ENCODE measurements around the gene PTAFR. TPM values are rescaled to one million over a fixed set of nuclear protein-coding genes. Genes with fewer than 3 reads are reported as not detected.

Gene PTAFR
- total RNA-seq, 2 donors from 2014 or later = 6.5 to 9.2 TPM

DNA sequence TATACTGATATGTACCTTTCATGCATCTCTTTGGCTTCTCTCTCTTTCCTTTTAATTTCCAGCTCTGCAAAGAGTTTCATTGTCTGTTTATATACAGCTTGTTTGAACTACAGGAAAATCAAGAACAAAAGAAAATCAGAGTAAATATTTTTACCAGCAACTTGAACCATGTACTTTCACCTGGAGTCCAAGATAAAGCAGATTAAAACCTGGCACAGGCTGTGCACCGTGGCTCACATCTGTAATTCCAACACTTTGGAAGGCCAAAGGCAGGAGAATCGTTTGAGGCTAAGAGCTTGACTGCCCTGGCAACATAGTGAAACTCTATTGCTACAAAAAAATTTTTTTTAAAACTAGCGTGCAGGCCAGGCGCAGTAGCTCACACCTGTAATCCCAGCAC, 28.8 kb upstream of the PTAFR start:
- Histone ChIP-seq H3K4me1 (ENCODE audit: control insufficient read depth in 1 of 2, low read depth in 2 of 2) (no peaks in the 10 kb centered on the region), H3K36me3 (peaks cover 69% of the 10 kb centered on the region), H3K4me3 (no peak overlapping the region), H3K9me3 (no peaks in the 10 kb centered on the region), H3K27me3 (replicated peaks; ENCODE audit: insufficient read depth) (no peaks in the 10 kb centered on the region), H3K27ac (no peak overlapping the region)
- no peak for DNase-seq (ENCODE audit: low spot score)
- TF ChIP-seq, protein P1, sequence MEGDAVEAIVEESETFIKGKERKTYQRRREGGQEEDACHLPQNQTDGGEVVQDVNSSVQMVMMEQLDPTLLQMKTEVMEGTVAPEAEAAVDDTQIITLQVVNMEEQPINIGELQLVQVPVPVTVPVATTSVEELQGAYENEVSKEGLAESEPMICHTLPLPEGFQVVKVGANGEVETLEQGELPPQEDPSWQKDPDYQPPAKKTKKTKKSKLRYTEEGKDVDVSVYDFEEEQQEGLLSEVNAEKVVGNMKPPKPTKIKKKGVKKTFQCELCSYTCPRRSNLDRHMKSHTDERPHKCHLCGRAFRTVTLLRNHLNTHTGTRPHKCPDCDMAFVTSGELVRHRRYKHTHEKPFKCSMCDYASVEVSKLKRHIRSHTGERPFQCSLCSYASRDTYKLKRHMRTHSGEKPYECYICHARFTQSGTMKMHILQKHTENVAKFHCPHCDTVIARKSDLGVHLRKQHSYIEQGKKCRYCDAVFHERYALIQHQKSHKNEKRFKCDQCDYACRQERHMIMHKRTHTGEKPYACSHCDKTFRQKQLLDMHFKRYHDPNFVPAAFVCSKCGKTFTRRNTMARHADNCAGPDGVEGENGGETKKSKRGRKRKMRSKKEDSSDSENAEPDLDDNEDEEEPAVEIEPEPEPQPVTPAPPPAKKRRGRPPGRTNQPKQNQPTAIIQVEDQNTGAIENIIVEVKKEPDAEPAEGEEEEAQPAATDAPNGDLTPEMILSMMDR (IDR thresholded peaks at IDR 0.05) = no peak
- no peak for ATAC-seq (ENCODE audit: insufficient number of reproducible peaks, low FRiP score, low read depth)

DNA sequence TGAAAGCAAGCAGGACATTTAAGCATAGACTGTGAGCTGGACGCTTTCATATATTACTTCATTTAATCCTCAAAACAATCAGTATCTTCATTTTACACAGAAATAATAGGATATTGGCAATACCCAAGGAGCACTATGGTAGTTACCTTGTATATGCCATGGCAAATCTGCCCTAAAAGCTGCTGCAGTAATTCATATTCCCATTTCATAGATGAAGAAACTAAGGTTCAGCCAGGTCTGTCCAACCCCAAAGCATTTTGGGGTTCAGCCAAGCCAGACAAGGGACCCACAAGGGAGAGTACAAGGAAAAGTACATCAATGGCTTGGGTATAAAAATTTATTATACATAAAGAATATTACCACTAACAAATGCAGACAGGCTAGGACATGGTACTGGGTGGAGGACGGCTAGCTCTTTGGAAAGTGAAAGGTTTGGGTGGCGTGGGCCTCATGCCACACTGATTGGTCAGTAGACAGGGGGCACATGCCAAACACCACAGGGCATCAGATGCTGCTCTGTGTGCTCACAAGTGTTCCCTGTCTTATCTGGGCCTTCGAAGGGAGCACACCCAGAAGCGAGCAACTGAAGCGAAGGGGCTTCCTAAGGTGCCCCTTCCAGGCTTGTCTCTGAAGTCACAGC, 23.9 kb upstream of the PTAFR start:
- Histone ChIP-seq H3K27ac (no peak overlapping the region), H3K36me3 (peaks cover 56% of the 10 kb centered on the region), H3K4me3 (no peak overlapping the region), H3K4me1 (ENCODE audit: control insufficient read depth in 1 of 2, low read depth in 2 of 2) (no peaks in the 10 kb centered on the region), H3K27me3 (replicated peaks; ENCODE audit: insufficient read depth) (no peaks in the 10 kb centered on the region), H3K9me3 (no peaks in the 10 kb centered on the region)
- DNase-seq (ENCODE audit: low spot score) = no peak
- no peak for ATAC-seq (ENCODE audit: insufficient number of reproducible peaks, low FRiP score, low read depth)
- TF ChIP-seq, protein P1 (IDR thresholded peaks at IDR 0.05) = no peak

DNA sequence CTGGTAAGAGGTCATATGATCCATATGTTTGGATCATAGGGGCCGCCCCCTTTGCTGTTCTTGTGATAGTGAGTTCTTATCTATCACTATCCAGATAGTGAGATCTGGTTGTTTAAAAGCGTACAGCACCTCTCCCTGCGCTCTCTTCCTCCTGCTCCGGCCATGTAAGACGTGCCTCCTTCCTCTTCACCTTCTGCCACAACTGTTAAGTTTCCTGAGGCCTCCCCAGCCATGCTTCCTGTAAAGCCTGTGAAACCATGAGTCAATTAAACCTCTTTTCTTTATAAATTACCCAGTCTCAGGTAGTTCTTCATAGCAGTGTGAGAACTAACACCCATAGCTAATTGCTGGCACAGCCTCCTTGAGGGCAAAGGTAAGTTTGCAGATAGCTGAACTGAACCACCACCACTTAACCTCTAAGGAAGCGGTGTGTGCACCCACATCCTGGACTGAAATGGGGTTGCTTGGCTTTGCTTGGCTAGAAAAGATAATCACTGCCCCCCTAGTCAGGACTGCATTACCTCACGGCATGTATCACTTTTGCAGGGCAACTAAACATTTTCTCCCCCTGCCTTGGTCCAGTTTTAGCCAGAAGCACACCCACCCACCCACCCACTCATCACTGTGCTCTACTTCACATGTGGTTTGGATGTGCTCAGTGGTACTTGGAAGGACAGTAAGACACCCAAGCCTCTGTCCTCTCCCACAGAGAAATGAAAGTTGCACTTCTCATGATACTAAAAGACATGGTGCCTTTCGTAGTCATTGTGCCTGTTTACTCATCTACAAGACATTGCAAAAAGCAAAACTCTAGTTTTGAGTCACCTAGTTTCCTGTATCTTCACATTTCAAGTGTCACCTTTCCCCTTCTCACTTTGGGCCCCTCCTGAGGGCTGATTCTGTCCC, 23.1 kb upstream of the PTAFR start:
- no peaks in the 10 kb centered on the region for H3K9me3 ChIP-seq
- no peak overlapping the region for H3K27ac ChIP-seq
- peaks cover 53% of the 10 kb centered on the region for H3K36me3 ChIP-seq
- DNase-seq (ENCODE audit: low spot score) (no peak), ATAC-seq (ENCODE audit: insufficient number of reproducible peaks, low FRiP score, low read depth) (no peak)
- TF ChIP-seq, protein P1 (IDR thresholded peaks at IDR 0.05) = no peak
- no peaks in the 10 kb centered on the region for H3K27me3 ChIP-seq (replicated peaks; ENCODE audit: insufficient read depth)
- H3K4me3 ChIP-seq = no peak overlapping the region
- H3K4me1 ChIP-seq (ENCODE audit: control insufficient read depth in 1 of 2, low read depth in 2 of 2) = no peaks in the 10 kb centered on the region

DNA sequence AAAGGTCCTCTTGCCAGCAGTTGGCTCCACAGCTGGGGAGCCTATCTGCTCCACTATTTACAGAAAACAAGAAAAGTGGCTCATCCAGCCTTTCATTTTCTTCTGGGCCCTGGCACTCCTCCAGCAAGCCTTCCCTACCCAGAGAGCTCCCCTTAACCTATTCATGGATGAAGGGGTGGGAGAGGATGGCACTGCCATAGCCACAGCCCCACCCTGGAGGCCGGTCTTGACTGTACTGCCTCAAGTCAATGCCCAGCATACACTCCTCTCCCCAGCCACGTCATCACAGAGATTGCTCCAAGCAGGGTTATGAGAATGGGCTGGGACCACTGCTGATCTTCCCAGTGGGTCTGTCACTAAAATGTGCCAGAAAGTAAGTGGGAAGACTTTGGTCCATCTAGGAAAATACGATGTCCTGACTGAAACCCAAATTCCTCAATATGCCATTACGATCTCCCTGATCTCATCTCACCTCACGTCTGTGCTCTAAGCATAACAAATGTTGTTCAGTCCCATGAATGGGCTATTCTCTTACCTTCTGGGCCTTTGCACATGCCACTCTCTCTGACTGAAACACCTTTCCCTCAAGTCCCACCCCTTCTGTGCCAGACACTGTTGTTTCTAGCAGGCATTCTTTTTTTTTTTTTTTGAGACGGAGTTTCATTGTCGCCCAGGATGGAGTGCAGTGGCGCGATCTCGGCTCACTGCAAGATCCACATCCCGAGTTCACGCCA, 21.4 kb upstream of the PTAFR start:
- no peak overlapping the region for H3K4me3 ChIP-seq
- H3K27ac ChIP-seq = no peak overlapping the region
- H3K36me3 ChIP-seq = peaks cover 41% of the 10 kb centered on the region
- no peaks in the 10 kb centered on the region for H3K4me1 ChIP-seq (ENCODE audit: control insufficient read depth in 1 of 2, low read depth in 2 of 2)
- no peaks in the 10 kb centered on the region for H3K9me3 ChIP-seq
- TF ChIP-seq, protein P1 (IDR thresholded peaks at IDR 0.05) = no peak
- DNase-seq (ENCODE audit: low spot score) = no peak
- no peaks in the 10 kb centered on the region for H3K27me3 ChIP-seq (replicated peaks; ENCODE audit: insufficient read depth)
- no peak for ATAC-seq (ENCODE audit: insufficient number of reproducible peaks, low FRiP score, low read depth)

DNA sequence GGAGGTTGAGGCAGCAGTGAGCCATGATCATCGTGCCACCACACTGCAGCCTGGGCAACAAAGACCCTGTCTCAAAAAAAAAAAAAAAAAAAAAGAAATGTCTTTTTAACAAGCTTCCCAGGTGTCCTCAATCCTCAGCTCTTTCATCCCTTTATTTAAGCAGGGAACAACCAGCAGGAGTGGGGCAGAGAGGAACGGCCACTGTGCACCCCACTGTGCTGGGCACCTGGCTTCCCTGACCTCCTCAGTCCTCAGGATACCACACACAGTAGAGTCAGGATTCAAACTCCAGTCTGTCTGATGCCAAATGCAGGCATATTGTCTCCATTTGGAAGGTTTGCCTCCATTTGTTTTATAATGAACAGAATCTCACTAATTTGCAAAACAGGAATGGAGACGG, 19.8 kb upstream of the PTAFR start:
- TF ChIP-seq, protein P1 (IDR thresholded peaks at IDR 0.05) = no peak
- no peaks in the 10 kb centered on the region for H3K4me1 ChIP-seq (ENCODE audit: control insufficient read depth in 1 of 2, low read depth in 2 of 2)
- no peaks in the 10 kb centered on the region for H3K27me3 ChIP-seq (replicated peaks; ENCODE audit: insufficient read depth)
- peaks cover 29% of the 10 kb centered on the region for H3K36me3 ChIP-seq
- no peak for ATAC-seq (ENCODE audit: insufficient number of reproducible peaks, low FRiP score, low read depth)
- no peak for DNase-seq (ENCODE audit: low spot score)
- H3K9me3 ChIP-seq = no peaks in the 10 kb centered on the region
- H3K27ac ChIP-seq = no peak overlapping the region
- H3K4me3 ChIP-seq = no peak overlapping the region

Measured in thoracic aorta (tissue), 2 donors.